ENCODE measurements around the gene NAA10.

- TF ChIP-seq CTCF (IDR thresholded peaks at IDR 0.05; ENCODE audit: poor library complexity, severe bottlenecking) (no peak), EZH2 (IDR thresholded peaks at IDR 0.05; ENCODE audit: borderline replicate concordance, insufficient read depth, low read length, poor library complexity, severe bottlenecking) (no peak), POLR2AphosphoS5 (IDR thresholded peaks at IDR 0.05) (no peak)
Observed at GRCh38 chrX:153937056-153937455, 2.2 kb upstream of the NAA10 start.
